Muscle of arm (tissue), 12 donors: ENCODE results near the gene ARHGEF37. TPM values are rescaled to one million over a fixed set of nuclear protein-coding genes. Genes with fewer than 3 reads are reported as not detected.
"Not testable (repeated sequence)": the region's sequence is repeated elsewhere in the genome, so short reads cannot be mapped to it uniquely, and the experiment has no call there.

Experiments used
- DNase-seq: peaks from one replicate; pipeline ENCODE4 v3.0.0-alpha.2; 2013
- polyA plus RNA-seq, 12 donors: library from polyadenylated mRNA; unstranded; fragments of 120-200 nt; gene quantifications; one replicate each; pipeline ENCODE4 v1.2.1, GENCODE V29; 2013; ENCODE audit not compliant: insufficient read length in 12 of 12

Gene ARHGEF37
- polyA plus RNA-seq, 12 donors, result 2.7 to 7.7 (median 4.5) TPM; not detected in 2

DNA sequence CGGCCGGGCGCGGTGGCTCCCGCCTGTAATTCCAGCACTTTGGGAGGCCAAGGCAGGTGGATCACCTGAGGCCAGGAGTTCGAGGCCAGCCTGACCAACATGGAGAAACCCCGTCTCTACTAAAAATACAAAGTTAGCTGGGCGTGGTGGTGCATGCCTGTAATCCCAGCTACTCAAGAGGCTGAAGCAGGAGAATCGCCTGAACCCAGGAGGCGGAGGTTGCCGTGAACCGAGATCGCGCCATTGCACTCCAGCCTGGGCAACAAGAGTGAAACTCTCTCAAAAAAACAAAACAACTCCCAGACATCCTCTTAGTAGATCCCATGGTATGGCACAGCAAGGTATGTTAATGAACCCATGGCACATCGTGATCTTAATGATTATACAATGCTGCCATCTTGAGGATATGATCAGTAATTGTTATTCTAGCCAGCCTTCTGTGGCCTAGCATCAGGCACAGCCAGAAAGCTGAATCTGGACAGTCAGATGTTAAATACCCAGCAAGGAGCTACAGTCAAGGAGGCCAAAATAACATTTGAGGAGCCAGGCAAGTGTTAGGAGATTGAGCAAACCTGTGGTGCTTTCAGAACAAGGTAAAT, 16.7 kb upstream of the ARHGEF37 start:
- peak; percentile 70 for DNase-seq

DNA sequence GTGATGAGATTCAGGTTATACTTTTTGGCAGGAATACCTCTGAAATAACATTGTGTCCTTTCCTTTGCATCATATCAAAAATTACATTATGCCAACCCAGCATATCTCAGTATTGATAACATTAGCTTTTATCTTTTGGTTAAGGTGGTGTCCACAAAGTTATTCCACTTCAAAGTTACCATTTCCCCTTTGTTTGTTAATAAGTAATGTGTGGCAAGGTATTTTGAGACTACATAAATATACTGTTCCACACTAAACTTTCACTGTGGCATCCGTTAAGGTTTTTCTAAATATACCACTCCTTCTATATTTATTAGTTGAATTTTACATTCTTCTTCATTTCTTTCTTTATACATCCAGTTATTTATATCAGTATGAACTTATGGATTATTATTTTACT, 14.1 kb upstream of the ARHGEF37 start:
- DNase-seq, result no peak

DNA sequence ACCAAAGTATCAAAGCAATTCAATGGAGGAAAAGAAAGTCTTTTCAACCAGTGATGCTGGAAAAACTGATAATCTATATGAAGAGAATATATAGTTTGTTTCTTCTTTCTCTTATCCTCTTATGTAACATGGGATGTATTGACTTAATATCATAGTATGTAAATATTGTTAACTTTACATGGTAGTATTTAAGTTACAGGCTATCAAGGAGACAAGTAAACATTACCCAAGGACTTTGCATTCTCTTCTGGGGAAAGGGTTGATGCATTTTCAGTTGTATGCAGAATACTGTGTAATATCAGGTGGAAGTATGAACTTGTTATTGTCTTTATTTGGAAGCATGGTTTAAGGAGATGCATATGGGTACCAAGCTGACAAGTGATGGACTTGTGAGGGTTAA, 9.1 kb upstream of the ARHGEF37 start:
- DNase-seq, result no peak

DNA sequence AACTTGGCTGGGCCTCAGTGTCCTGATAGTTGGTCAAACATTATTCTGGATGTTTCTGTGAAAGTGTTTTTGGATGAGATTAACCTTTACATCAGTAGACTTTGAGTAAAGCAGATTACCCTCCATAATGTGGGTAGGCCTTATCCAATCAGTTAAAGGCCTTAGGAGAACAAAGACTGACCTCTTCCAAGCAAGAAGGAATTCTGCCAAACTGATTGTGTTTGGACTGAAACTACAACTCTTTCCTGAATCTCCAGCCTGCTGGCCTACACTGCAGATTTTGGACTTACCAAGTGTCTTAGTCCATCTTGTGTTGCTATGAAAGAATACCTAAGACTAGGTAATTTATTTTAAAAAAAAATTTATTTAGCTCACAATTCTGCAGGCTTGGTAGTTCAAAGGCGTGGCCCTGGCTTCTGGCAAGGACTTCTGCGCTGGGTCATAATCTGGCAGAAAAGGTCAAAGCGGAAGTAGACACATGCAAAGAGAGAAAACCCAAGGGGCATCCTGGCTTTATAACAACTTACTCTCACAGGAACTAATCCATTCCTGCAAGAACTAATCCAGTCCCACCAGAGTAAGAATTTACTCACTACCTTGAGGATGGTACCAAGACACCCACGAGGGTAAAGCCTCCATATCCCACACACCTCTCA, 8.6 kb upstream of the ARHGEF37 start:
- no peak for DNase-seq

DNA sequence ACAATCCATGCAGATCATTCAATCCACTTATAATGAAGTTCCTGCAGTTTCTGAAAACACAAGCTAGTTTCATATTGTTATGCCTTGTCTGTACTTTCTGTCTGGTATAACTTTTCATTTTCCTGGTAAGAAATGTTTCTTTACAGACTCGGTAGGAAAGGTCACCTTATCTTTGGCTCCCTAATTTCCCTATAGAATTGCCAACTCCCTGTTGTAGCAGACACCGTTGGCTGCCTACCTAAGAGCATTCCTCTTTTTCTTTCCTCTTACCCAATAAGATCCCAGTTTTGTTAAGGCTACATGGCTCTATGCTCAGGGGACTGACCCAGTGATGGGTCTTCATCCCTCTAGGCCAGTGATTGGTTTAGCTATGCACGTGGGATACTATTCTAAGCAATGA, 6.2 kb upstream of the ARHGEF37 start:
- no peak for DNase-seq

DNA sequence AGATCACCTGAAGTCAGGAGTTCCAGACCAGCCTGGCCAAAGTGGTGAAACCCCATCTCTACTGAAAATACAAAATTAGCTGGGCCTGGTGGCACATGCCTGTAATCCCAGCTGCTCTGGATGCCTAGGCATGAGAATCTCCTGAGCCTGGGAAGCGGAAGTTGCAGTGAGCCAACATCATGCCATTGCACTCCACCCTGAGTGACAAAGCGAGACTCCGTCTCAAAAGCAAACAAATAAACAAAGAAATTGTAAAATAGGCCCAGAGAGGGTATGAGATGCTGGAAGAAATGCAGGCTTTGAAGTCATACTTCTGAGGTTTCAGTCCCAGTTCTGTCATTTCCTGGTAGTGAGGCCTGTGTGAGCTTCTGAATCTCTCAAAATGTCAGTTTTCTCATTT, 5.3 kb upstream of the ARHGEF37 start:
- no peak for DNase-seq

DNA sequence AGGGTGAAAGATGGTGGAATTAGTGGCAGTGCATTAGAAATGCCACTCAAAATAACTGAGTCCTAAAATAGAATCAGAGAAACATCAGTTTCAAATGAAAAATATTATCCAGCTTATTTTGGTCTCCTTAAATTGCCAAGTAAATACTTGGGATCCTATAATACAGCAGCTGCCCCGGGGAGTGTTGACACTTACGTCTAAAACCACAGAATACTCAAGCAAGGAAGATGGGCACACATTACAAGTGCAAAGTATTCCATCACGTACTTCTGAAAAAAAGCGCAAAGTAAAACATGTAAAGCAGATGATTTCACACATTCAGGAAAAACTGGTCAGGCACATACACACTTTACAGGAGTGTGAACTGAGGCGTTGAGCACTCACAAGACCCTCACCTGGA, 2.4 kb upstream of the ARHGEF37 start:
- DNase-seq, result no peak

DNA sequence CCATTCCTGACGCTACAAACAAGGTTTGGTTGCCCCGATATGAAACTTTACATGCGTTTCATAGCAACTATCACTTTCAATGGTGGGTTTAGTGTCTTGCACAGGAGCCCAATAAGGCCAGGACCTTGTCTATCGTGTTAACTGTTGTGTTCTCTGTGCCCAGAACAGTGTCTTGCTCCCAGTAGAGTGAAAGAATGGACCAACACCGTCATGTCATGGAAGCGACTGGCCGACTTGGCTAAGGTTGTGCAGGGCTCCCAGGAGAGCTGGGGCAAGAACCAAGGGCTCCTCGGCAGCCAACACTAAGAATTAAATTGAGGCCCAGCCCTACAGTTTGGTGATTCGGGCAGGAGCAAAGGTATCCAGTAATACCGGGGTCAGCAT, 498 bp upstream of the ARHGEF37 start:
- DNase-seq, result no peak

DNA sequence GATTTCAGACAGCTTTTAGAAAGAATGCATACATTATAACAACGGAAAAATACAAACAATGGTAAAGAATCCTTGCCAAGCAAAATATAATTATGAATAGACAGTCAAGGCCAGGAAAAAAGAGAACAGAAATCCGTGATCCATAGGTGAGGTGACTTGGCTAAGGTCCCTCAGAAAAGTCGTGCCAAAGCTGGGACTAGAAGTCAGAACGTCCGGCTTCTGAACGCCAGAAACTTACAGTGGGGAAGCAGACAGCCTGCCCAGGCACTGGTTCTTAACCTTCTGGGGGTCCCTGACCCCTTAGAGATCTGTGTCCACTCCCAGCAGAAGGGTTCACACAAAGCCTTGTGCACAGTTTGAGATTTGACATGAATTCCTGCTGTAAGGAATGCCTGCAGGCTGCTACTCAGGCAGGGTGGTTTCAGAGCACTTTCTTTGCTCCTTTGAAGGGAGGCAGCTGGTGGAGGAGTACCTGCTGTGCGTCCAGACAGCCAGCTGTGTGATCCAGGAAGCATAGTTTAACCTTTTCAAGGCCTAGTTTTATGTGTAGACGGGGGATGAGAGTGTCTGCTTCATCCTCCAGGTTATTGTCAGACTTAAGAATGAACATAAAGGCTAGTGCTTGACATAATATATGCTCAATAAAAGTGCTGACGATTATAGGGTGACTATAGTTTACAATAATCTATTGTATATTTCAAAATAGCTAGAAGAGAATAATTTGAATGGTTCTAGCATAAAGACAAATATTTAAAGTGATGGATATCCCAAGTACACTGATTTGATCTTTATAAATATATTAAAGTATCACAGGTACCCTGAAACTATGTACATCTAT, 852 bp downstream of the ARHGEF37 start:
- peak; percentile 31 for DNase-seq

DNA sequence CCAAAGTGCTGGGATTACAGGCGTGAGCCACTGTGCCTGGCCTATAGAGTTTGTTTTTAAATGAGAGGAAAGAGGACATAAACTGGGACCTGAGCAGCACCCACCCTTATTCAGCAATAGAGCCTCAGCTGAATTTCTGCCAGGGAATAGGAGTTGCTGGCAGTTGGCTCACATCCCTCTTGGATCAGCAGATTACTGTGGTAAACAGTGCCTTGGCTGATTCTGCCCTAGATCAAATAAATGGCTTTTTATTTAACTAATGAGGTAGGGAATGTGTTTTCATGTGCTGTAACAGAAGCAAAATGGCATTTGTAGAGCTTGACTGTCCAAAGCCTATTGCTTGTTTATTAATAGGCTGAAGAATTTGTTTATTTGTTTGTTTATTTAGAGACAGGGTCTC, 2.1 kb downstream of the ARHGEF37 start:
- DNase-seq, result no peak

DNA sequence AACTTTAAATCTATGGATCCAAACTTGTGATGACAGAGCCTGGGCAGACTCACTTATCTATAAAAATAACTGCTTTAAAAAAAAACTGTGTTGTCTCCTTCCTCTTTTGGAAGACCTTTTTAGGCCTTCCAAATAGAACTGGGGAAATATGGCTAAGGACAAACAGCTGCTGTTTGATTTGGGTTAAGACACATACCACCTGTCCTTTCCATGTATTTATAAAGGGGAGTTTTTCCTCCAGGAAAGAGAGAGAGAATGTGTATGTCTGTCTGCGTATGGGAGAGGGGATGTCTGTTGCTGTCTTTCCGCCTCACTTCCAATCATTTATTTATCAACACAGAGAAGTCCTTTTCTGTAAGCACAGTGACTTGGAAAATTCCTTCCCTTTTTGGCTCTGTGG, 2.8 kb downstream of the ARHGEF37 start:
- no peak for DNase-seq

DNA sequence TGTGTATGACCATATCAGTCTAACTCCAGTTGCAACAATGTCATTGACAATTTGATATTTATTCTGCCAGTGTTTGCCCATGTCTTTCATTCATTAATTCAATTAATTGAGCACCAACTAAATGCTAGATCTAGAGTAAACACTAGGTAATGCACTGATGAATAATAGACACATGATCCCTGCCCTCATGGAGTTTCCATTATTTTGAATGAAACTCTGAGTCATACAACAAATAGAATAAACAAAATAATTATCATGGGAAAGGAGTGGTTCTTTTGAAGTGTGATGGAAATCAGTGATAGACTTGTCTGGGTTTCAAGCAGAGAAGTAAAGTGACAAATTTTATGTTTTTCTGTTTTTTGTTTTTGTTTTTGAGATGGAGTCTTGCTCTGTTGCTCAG, 4.6 kb downstream of the ARHGEF37 start:
- no peak for DNase-seq

DNA sequence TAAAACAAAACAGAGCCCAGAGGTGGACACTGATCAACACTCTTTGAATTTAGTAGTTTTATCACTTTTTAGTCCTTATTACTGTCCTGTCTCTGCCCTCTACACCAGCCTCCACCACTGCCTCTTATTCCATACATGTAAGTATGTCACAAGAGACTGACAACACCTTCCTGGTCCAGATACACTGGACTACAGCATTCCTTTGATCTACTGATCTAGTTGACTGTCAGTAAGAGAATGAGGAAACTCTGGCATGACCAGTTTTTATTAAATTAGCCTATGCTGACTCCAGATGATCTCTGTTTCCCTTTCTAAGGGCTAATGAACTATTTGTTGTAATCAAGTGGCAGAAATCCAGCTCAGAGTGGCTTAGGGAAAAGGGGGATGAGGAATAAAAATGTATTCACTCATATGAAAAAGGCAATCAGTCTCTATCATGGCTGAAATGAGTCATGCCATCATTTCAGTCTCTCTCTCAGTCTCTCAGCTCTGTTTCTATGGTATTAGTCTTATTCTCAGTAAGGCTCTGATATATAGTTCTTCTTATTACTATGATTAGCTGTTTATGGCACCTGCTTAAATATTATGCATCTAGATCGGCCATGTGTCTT, 5.5 kb downstream of the ARHGEF37 start:
- DNase-seq, result no peak

DNA sequence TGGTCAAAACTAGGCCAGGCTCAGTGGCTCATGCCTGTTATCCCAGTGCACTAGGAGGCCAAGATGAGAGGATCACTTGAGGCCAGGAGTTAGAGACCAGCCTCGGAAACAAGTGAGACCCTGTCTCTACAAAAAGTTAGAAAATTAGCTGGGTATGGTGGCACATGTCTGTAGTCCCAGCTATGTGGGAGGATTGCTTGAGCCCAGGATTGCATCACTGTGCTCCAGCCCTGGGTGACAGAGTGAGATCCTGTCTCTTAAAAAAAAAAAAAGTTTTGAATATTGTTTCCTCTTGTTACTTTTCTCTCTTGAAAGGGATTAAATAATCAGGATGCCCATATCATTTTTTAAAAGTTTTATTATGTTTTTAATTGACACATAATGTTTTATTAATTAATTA, 7.6 kb downstream of the ARHGEF37 start:
- DNase-seq, result no peak

DNA sequence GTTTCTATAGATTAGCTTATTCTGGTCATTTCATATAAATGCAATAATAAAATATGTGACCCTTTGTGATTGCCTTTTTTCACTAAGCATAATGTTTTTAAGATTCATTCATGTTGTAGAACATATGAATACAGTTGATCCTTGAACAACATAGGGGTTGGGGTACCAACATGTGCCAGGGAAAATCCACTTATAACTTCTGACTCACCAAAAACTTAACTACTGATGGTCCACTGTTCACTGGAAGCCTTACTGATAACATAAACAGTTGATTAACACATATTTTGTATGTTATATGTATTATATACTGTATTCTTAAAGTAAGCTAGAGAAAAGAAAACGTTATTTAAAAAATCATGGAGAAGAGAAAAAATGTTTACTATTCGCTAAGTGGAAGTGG, 12.1 kb downstream of the ARHGEF37 start:
- DNase-seq, result no peak

DNA sequence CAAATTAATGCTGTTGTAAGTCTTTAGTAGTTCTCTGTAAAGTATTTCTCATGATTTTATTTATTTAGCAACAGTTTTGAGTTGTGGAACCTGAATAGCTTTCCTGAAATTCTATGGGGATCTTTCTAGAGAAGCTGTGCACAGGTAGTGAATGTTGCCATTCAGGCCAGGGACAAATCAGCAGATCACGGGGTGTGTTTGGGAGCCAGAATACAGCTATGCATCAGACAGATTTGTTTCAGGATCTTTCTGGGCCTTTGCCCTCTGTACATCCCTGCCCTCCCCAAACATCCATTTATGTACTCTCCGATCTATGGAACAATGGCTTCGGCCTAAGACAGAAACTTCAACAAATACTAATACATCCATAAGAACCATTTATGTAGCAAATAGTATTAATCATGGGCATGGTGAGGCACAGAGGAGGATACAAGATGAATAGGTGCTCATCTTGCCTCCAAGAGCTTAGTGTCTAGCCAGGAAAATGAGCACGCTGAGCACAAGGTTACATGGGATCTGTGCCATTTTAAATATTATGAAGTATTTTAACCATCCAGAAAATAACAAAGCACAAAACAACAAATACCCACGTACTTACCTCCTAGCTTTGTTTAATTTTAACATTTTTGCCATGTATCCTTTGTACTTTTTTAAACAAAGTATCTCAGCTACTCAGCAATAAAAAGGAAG, 13.1 kb downstream of the ARHGEF37 start:
- DNase-seq, result no peak

DNA sequence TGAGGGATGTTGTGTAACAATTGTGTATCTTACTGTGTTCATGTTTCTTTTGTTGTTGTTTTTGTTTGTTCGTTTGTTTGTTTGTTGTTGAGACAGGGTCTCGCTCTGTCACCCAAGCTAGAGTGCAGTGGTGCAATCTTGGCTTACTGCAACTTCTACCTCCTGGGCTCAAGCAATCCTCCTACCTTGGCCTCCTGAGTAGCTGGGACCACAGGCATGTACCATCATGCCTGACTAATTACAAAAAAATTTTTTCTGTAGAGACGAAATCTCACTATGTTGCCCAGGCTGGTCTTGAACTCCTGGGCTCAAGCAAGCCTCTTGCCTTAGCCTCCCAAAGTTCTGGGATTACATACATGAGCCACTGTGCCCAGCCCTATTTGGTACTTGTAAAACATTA, 13.8 kb downstream of the ARHGEF37 start:
- DNase-seq, result not testable (repeated sequence)

DNA sequence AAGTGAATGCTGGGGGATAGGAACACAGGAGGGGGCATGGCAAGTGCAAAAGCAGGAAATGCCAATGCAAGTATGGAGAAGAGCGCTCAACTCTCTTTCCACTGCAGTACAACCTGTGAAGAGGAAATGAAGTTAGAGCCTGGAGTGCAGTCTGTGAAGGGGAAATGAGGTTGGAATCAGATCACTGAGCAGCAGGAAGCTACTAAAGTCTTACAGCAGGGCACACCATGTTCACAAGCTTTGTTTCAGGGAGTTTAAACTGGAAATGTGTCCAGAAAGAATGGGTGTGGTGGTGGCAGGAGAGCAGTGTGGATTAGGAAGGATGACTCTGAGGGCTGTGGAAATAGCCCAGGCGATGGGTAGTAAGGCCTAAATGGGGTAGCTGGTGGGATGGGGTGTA, 15.4 kb downstream of the ARHGEF37 start:
- no peak for DNase-seq

DNA sequence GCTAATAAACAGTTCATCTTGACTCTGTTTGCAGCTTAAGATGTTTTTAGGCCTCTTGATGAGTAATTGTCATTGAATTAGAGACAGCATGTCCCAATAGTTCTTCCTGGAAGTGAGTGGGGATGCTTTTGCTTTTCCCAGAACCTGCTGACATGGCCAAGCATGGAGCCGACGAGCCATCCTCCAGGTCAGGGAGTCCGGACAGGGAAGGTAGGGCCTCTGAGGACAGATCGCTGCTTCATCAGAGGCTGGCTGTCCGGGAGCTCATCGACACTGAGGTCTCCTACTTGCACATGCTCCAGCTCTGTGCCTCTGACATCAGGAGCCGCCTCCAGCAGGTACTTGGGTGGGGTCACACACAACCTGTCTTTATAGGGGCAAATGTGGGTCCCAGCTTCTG, 16.3 kb downstream of the ARHGEF37 start:
- no peak for DNase-seq

DNA sequence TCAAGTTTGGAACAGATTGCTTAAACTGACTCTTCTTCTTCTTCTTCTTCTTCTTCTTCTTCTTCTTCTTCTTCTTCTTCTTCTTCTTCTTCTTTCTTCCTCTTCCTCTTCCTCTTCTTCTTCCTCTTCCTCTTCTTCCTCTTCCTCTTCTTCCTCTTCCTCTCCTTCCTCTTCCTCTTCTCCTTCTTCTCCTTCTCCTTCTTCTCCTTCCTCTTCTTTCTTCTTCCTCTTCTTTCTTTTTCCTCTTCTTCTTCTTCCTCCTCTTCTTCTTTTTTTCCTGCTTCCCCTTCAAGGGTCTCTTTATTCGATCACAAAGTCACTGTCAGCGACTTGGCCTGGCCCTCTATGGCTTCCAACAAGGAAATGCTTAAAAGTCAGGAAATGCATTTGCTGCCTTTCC, 16.9 kb downstream of the ARHGEF37 start:
- DNase-seq, result not testable (repeated sequence)

DNA sequence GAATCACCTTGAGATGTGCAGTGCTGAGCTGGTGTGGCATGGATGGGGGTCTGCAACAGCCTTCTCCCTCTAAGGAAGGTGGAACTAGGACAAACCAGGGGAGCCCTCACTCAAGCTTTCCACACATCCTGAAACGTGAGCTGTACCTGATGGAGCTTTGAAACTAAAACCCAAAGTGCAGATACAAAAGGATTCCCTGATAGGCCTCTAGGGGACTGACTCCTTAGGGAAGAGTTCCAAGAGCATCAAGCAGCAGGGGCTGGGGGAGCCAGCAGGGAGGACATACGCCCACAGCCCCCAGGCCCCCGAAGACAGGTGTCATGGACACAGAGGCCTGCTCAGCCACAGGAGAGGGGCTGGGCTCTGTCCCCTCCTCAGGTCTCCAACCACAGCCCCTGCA, 17.7 kb downstream of the ARHGEF37 start:
- DNase-seq, result no peak

DNA sequence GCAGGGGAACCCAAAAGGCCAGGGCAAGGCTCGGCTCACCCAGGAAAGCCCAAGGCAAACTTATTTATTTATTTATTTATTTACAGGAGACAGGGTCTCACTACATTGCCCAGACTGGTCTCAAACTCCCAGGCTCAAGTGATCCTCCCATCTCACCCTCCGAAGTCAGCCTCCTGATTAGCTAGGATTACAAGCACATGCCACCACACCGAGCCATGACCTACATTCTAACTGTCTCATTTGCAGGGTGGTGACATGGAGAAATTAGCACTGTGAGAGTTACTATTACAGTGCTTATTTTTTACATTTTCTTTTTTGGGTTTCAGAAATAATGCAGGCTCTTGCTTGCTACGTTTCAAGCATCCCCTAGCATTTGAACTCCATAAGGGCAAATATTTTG, 18.1 kb downstream of the ARHGEF37 start:
- no peak for DNase-seq
